Stimulated activated CD4-positive, alpha-beta T cell treated with anti-CD3 and anti-CD28 coated beads, Interleukin-12 subunit alpha, Interleukin-12 subunit beta, amount 100 ng/mL, for 48 hours (primary cell): ENCODE measurements around the gene ANGPTL4.
"Not testable (repeated sequence)": the region's sequence is repeated elsewhere in the genome, so short reads cannot be mapped to it uniquely, and the experiment has no call there.

Experiments
- DNase-seq, 3 donors: peaks; one replicate each; pipeline ENCODE4 v3.0.0-alpha.2; 2020; ENCODE audit warnings: low read depth in 2 of 3, low spot score in 1 of 3

Gene ANGPTL4

DNA sequence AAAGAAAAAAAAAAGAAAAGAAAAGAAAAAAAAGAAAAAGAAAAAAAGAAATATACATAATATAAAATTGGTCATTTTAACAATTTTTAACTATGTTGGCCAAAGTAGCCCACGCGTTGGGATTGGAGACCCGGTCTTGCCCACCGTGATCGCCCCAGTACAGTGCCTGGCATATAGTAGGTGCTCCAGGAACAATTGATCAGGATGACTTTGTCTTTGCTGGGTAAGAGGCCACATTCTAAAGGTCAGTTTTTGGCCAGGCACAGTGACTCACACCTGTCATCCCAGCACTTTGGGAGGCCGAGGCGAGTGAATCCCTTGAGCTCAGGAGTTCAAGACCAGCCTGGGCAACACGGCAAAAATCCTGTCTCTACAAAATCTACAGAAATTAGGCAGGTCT, 3.8 kb upstream of the ANGPTL4 start:
- no peak for DNase-seq

DNA sequence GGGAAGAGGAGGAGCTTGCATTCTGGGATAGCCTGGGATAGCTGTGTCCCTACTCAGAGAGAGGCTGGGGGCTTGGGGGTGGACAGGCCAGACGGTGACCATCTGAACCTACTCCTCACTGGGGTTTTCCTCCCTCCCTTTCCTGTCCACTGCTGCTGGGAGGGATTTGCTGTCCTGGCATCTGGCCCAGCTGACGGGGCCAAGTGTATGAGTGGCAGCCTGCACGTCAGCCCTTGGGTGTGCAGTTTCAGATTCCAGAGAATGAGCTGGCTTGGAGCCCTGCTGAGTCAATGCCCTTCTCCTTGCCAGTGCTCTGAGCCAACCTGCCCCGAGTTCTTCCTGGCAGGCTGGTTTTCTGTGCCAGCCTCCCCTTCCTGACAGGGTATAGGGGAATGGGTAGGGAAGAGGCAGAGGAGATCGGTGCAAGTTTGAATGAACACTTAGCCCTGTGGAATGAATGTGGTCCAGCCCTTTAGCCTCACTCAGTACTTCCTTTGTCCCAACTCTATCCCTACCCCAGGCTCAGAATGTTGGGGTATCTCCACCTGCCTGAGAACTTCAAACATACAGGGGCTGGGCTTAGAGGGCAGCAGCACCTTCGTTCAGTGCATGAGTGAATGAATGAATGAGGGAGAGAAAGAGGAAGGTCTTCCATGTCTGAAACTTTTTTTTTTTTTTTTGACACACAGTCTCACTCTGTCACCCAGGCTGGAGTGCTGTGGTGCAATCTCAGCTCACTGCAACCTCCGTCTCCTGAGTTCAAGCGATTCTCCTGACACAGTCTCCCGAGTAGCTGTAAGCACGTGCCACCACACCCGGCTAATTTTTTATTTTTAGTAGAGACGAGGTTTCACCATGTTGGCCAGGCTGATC, 1.8 kb upstream of the ANGPTL4 start:
- peak in 1 of 3 donors; percentile 31 for DNase-seq

DNA sequence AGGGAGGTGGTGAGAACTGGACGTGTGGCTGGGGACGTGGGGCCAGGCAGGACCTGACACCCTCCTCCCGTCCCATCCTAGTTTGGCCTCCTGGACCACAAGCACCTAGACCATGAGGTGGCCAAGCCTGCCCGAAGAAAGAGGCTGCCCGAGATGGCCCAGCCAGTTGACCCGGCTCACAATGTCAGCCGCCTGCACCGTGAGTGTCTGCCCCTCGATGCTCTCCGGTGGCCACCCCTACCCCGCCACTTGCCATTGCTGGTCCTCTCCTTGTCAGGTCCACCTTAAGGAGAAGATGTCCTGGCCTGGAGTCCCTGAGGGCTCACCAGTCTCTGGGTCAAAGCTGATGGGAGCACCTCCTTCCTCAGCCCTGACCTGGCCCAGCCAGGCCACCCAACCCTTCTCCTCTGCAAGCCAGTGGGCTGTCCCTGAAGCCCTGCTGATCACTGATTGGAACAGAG, 2.2 kb downstream of the ANGPTL4 start:
- DNase-seq, result no peak

DNA sequence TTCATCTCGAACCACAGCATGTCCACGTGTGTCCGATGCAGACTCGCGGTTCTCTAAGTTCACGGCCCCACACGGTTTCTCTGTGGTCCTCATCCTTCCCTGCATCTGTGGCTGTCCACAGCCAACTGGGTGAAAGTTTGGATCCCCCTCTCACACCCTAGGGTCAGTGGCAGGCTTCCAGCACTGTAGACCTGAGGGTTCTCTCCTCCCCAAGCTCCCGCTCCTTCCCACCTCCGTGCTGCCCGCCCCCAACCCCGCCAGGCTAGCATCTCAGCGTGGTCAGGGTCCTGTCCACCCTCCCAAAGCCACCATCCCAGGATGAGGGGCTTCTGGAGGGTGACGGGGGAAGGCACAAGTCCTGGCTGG, 3.0 kb downstream of the ANGPTL4 start:
- DNase-seq, result no peak

DNA sequence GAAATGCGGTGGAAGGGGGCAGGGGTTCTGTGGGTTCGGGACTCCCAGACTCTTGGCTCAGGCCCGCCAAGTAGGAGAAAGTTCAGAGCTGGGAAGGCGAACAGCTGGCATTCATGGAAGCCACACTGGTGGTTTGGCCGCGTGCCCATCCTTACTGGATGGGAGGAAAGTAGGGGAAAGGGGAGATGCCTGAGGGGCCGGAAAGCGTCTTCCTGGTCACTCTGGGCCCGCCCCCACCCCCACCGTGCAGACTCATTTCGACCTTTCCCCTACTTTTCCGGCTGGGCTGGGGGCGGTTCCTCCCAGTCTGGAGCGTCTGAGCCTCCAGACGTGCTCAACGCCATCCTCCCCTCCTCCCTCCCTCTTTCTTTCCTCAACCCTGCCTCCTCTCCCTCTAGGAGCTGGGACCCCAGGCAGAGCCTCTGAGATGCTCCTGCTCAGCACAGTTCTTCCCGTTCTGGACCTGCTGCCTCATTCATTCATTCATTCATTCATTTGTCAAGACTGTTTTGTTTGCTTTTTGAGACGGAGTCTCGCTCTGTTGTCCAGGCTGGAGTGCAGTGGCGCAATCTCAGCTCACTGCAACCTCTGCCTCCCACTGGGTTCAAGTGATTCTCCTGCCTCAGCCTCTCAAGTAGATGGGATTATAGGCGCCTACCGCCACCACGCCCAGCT, 3.5 kb downstream of the ANGPTL4 start:
- no peak for DNase-seq

DNA sequence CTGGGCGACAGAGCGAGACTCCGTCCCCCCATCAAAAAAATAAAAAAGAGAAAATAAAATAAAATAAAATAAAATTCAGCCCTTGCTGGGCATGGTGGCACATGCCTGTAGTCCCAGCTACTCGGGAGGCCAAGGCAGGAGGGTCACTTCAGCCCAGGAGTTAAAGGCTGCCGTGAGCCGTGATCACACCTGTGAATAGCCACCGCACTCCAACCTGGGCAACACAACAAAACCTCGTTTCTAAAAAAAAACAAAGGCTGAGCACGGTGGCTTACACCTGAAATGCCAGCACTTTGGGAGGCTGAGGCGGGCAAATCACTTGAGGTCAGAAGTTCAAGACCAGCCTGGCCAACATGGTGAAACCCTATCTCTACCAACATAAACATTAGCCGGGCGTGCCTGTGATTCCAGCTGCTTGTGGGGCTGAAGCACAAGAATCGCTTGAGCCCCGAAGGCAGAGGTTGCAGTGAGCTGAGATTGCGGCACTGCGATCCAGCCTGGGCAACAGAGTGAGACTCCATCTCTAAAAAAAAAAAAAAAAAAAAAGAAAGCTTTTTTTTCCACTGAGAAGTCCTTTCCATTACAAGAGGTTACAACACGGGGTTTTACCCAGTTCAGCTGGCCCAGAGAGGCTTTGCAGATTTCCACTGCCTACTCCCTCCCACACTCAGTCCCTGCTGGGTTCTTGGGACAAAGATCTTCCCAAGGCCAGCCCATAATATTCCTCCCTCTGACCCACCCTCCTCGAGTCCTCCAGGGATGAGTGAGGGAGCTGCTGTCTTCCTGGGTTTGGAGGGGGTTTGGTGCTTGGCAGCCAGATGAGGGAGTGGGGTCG, 6.4 kb downstream of the ANGPTL4 start:
- DNase-seq, result no peak

DNA sequence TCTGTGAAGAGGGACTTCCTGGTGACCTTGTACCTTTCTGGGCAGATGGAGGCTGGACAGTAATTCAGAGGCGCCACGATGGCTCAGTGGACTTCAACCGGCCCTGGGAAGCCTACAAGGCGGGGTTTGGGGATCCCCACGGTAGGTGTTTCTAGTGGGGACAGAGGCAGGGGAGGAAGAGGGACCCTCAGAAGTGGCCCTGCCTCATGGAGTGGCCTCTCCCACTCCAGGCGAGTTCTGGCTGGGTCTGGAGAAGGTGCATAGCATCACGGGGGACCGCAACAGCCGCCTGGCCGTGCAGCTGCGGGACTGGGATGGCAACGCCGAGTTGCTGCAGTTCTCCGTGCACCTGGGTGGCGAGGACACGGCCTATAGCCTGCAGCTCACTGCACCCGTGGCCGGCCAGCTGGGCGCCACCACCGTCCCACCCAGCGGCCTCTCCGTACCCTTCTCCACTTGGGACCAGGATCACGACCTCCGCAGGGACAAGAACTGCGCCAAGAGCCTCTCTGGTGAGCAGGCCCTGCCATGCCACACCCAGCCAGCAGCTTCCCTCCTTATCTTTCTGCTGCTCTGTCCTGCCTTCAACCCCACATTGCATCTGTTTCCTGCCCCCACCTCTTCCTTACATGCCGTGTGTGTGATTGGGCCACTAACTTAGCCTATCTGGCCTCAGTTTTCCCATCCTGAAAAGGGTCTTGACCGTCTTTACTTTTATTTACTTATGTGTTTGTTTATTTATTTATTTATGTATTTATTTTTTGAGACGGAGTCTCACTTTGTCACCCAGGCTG, 7.3 kb downstream of the ANGPTL4 start:
- DNase-seq, result no peak

DNA sequence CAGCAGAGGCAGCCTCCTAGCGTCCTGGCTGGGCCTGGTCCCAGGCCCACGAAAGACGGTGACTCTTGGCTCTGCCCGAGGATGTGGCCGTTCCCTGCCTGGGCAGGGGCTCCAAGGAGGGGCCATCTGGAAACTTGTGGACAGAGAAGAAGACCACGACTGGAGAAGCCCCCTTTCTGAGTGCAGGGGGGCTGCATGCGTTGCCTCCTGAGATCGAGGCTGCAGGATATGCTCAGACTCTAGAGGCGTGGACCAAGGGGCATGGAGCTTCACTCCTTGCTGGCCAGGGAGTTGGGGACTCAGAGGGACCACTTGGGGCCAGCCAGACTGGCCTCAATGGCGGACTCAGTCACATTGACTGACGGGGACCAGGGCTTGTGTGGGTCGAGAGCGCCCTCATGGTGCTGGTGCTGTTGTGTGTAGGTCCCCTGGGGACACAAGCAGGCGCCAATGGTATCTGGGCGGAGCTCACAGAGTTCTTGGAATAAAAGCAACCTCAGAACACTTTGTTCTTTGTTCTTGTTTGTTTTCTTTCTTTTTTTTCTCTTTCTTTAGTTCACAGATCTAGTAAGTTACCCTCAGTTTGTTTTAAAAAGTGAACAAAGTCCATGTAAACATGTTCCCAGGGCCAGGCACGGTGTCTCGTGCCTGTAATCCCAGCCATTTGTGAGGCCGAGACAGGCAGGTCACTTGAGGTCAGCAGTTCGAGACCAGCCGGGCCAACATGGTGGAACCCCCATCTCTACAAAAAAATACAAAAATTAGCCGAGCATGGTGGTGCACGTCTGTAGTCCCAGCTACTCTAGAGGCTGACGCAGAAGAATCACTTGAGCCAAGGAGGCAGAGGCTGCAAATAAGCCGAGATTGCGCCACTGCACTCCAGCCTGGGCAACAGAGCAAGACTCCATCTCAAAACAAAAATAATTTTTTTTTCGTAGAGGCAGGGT, 10.2 kb downstream of the ANGPTL4 start:
- no peak for DNase-seq

DNA sequence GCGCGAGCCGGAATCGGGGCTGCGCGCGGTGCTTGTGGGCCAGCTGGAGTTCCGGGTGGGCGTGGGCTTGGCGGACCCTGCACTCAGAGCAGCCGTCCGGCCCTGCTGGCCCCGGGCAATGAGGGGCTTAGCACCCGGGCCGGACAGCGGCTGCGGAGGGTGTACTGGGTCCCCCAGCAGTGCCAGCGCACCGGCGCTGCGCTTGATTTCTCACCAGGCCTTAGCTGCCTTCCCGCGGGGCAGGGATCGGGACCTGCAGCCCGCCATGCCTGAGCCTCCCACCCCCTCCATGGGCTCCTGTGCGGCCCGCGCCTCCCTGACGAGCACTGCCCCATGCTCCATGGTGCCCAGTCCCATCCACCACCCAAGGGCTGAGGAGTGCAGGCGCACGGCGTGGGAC, 11.8 kb downstream of the ANGPTL4 start:
- DNase-seq, result not testable (repeated sequence)

DNA sequence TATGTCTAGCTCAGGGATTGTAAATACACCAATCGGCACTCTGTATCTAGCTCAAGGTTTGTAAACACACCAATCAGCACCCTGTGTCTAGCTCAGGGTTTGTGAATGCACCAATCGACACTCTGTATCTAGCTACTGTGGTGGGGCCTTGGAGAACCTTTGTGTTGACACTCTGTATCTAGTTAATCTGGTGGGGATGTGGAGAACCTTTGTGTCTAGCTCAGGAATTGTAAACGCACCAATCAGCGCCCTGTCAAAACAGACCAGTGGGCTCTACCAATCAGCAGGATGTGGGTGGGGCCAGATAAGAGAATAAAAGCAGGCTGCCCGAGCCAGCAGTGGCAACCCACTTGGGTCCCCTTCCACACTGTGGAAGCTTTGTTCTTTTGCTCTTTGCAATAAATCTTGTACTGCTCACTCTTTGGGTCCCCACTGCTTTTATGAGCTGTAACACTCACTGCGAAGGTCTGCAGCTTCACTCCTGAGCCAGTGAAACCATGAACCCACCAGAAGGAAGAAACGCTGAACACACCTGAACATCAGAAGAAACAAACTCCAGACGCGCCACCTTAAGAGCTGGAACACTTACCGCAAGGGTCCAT, 12.5 kb downstream of the ANGPTL4 start:
- not testable (repeated sequence) for DNase-seq

DNA sequence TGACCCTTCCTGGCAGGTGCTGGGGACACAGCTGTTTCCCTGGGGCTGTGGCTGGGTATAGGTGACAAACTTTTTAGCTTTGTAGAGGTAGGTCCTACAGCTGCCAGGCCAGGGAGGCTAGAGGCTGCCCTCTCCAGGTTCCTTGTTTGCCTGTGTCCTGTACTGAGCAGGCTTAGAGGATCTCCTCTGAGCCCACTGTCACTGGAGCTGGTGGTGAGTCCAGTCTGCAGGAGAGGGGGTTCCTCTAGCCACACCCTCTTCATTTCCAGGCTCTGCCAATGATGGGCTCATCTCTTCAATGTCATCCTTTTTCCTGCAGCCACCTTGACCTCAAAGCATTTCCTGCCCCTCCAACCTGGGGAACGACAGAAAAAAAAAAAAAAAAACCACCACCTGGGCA, 13.6 kb downstream of the ANGPTL4 start:
- no peak for DNase-seq

DNA sequence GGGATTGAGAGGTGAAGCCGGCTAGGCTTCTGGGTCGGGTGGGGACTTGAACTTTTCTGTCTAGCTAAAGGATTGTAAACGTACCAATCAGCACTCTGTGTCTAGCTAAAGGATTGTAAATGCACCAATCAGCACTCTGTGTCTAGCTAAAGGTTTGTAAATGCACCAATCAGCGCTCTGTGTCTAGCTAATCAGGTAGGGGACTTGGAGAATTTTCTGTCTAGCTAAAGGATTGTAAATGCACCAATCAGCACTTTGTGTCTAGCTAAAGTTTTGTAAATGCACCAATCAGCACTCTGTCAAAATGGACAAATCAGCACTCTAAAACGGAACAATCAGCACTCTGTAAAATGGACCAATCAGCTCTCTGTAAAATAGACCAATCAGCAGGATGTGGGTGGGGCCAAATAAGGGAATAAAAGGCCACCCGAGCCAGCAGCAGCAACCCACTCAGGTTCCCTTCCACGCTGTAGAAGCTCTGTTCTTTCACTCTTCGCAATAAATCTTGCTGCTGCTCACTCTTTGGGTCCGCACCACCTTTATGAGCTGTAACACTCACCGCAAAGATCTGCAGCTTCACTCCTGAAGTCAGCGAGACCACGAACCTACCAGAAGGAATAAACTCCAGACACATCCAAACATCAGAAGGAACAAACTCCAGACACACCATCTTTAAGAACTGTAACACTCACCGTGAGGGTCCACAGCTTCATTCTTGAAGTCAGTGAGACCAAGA, 15.4 kb downstream of the ANGPTL4 start:
- DNase-seq, result not testable (repeated sequence)

DNA sequence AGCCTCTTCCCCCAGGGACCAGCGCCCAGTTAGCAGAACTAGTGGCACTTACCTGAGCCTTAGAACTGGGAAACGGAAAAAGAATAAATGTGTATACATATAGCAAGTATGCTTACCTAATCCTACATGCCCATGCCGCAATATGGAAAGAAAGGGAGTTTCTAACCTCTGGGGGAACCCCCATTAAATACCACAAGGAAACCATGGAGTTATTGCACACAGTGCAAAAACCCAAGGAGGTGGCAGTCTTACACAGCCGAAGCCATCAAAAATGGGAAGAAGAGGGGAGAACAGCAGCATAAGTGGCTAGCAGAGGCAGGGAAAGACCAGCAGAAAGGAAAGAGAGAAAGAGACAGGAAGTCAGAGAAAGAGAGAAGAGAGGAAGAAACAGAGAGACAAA, 20.6 kb downstream of the ANGPTL4 start:
- not testable (repeated sequence) for DNase-seq

DNA sequence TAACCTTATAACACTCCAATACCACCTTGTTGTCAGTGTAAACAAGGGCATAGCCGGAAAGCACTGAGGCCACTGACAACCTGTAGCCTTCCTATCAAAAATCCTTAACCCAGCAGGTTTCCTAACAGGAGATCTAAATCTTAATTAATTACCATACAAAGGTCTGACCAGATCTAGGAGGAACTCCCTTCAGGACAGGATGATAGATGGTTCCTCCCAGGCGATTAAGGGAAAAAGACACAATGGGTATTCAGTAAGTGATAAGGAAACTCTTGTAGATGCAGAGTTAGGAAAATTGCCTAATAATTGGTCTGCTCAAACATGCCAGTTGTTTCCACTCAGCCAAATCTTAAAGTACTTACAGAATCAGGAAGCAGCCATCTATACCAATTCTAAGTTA, 21.1 kb downstream of the ANGPTL4 start:
- DNase-seq, result not testable (repeated sequence)

DNA sequence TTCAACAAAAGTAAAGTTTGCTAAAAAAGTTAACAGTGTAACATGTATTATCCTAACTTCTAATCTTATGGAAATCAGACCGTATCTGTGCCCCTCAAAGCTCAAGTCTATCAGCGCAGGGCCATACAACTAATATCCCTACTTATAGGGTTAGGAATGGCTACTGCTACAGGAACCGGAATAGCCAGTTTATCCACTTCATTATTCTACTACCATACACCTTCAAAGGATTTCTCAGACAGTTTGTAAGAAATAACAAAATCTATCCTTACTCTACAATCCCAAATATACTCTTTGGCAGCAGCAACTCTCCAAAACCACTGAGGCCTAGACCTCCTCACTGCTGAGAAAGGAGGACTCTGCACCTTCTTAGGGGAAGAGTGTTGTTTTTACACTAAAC, 21.6 kb downstream of the ANGPTL4 start:
- DNase-seq, result not testable (repeated sequence)

DNA sequence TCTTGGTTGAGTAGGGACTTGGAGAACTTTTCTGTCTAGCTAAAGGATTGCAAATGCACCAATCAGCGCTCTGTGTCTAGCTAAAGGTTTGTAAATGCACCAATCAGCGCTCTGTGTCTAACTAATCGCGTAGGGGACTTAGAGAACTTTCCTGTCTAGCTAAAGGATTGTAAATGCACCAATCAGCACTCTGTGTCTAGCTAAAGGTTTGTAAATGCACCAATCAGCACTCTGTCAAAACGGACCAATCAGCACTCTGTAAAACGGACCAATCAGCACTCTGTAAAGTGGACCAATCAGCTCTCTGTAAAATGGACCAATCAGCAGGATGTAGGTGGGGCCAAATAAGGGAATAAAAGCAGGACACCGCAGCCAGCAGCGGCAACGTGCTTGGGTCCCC, 22.5 kb downstream of the ANGPTL4 start:
- DNase-seq, result not testable (repeated sequence)

DNA sequence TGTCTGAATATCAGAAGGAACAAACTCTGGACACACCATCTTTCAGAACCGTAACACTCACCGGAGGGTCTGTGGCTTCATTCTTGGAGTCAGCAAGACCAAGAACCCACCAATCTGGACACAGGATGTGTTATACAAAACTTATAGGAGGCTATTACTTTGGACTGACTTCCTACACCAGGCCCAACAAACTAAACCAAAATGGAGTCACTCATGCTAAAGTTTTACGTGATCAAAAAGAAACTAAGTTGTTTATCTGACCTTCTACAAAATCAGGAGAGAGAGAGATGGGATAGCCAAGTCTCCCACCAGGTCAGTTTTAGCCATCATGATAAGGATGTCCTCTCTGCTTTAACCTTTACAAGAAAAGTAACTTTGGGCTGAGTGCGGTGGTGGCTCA, 23.0 kb downstream of the ANGPTL4 start:
- no peak for DNase-seq
